OCI-LY1 (cell line): ENCODE results near the gene DHRS7C.

Source experiments
- EZH2 ChIP-seq: fragments of 200-600 bp; sonication (generic), shearing (Covaris generic); IDR thresholded peaks from 2 replicates; pipeline ENCODE4 v1.8.0; 2017; ENCODE audit warnings: borderline replicate concordance, mixed run types, mild to moderate bottlenecking, antibody characterized with exemption, low read length, moderate library complexity, mixed read lengths
- TF ChIP-seq, protein P1 (sequence below): fragments of 200-600 bp; sonication (generic), shearing (Covaris generic); IDR thresholded peaks from 2 replicates; pipeline ENCODE4 v1.5.1; 2017; ENCODE audit warnings: mild to moderate bottlenecking, antibody characterized with exemption, low read length, moderate library complexity, mixed read lengths

DNA sequence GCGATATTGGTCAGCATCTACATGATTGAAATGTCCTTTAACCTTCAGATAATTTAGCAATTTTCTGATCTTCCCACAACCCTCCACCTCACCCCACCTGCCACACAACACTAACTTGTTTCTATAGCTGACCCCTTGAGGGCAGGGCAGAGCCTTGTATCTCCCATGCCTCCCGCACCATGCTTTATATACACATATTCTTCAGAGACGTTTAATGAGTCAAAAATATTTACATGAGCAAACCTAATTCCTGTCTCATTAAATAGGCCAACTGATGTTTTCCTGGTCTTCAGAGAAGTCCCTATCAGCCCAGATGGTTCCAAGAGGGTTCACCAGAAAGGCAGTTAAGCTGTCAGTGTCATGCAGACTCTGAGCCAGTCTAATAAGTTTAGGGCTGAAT is 6.6 kb upstream of the DHRS7C start:
- TF ChIP-seq EZH2, result no peak
- TF ChIP-seq, protein P1, sequence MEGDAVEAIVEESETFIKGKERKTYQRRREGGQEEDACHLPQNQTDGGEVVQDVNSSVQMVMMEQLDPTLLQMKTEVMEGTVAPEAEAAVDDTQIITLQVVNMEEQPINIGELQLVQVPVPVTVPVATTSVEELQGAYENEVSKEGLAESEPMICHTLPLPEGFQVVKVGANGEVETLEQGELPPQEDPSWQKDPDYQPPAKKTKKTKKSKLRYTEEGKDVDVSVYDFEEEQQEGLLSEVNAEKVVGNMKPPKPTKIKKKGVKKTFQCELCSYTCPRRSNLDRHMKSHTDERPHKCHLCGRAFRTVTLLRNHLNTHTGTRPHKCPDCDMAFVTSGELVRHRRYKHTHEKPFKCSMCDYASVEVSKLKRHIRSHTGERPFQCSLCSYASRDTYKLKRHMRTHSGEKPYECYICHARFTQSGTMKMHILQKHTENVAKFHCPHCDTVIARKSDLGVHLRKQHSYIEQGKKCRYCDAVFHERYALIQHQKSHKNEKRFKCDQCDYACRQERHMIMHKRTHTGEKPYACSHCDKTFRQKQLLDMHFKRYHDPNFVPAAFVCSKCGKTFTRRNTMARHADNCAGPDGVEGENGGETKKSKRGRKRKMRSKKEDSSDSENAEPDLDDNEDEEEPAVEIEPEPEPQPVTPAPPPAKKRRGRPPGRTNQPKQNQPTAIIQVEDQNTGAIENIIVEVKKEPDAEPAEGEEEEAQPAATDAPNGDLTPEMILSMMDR, result no peak
